ENCODE measurements around the gene ABCB11. TPM values are rescaled to one million over a fixed set of nuclear protein-coding genes. Genes with fewer than 3 reads are reported as not detected.
"Not testable (repeated sequence)": the region's sequence is repeated elsewhere in the genome, so short reads cannot be mapped to it uniquely, and the experiment has no call there.

The ABCB11 gene
- total RNA-seq, 4 donors from 2014 or later = 0.10 to 0.24 (median 0.12) TPM; not detected in 1

DNA sequence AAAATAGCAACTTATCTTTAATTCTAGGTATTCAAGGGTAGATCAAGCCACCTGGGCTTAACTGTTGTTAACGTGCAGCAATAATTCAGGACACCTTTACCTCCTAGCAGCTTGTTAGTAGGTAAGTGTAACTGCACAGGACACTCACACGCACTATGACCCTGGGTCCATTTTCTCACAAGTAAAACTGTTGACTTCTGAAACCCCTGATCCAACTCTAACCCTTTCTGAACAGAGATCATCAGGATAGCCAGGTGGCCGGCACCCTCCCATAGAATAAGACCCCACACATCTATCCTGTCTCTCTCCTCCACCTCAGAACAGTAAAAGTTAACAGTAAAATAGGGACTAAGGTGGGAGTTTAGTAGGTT, 141.5 kb downstream of the ABCB11 start:
- no peaks in the 10 kb centered on the region for H3K27me3 ChIP-seq
- DNase-seq (no peak), ATAC-seq (no peak)
- peaks cover 0 to 5% of the 10 kb centered on the region in 2 donors for H3K4me1 ChIP-seq
- no peaks in the 10 kb centered on the region for H3K9me3 ChIP-seq
- in situ Hi-C loops (cut with MboI; ENCODE audit: low sequenced_read_pairs in 4 of 4) = no loop called here
- no peak overlapping the region for H3K27ac ChIP-seq
- intact Hi-C loops (cut with DNase I; ENCODE audit: low total_unique reads) = no loop called here
- peak overlapping the region in 2 of 4 donors; percentile 59 to 73 for H3K4me3 ChIP-seq
- TF ChIP-seq POLR2A (IDR thresholded peaks at IDR 0.05) = no peak
- TF ChIP-seq, protein P1, sequence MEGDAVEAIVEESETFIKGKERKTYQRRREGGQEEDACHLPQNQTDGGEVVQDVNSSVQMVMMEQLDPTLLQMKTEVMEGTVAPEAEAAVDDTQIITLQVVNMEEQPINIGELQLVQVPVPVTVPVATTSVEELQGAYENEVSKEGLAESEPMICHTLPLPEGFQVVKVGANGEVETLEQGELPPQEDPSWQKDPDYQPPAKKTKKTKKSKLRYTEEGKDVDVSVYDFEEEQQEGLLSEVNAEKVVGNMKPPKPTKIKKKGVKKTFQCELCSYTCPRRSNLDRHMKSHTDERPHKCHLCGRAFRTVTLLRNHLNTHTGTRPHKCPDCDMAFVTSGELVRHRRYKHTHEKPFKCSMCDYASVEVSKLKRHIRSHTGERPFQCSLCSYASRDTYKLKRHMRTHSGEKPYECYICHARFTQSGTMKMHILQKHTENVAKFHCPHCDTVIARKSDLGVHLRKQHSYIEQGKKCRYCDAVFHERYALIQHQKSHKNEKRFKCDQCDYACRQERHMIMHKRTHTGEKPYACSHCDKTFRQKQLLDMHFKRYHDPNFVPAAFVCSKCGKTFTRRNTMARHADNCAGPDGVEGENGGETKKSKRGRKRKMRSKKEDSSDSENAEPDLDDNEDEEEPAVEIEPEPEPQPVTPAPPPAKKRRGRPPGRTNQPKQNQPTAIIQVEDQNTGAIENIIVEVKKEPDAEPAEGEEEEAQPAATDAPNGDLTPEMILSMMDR (IDR thresholded peaks at IDR 0.05 in 4 of 5, conservative IDR thresholded peaks at IDR 0.05 in 1 of 5) = no peak
- H3K36me3 ChIP-seq = no peaks in the 10 kb centered on the region

- Histone ChIP-seq H3K4me1 (no peaks in the 10 kb centered on the region), H3K36me3 (no peaks in the 10 kb centered on the region), H3K4me3 (no peak overlapping the region), H3K9me3 (no peaks in the 10 kb centered on the region), H3K27me3 (no peaks in the 10 kb centered on the region), H3K27ac (no peak overlapping the region)
- TF ChIP-seq, protein P1 (IDR thresholded peaks at IDR 0.05 in 4 of 5, conservative IDR thresholded peaks at IDR 0.05 in 1 of 5) = no peak
- no peak for TF ChIP-seq POLR2A (IDR thresholded peaks at IDR 0.05)
- DNase-seq (no peak), ATAC-seq (no peak)
- in situ Hi-C loops (cut with MboI; ENCODE audit: low sequenced_read_pairs in 4 of 4) (no loop called here), intact Hi-C loops (cut with DNase I; ENCODE audit: low total_unique reads) (no loop called here)
Measured at GRCh38 chr2:168884975-168885374, 146.1 kb downstream of the ABCB11 start.

DNA sequence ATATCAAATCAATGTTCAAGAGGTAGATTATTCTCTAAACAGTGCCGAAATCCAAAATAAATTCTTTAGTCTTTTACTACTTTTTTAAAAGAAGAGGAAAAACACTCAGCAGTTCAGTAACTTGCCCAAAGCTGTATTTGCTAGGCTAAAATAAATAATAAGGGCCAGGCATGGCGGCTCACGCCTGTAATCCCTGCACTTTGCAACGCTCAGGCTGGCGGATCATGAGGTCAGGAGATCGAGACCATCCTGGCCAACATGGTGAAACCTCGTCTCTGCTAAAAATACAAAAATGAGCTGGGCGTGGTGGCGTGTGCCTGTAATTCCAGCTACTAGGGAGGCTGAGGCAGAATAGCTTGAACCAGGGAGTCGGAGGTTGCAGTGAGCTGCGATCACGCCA, 149.0 kb downstream of the ABCB11 start:
- DNase-seq; ATAC-seq; H3K27ac ChIP-seq; H3K4me3 ChIP-seq; H3K4me1 ChIP-seq; H3K9me3 ChIP-seq; intact Hi-C loops (cut with DNase I; ENCODE audit: low total_unique reads); H3K36me3 ChIP-seq; H3K27me3 ChIP-seq; in situ Hi-C loops (cut with MboI; ENCODE audit: low sequenced_read_pairs in 4 of 4): not testable (repeated sequence)

- TF ChIP-seq, protein P1 (IDR thresholded peaks at IDR 0.05 in 4 of 5, conservative IDR thresholded peaks at IDR 0.05 in 1 of 5) = no peak
- TF ChIP-seq POLR2A (IDR thresholded peaks at IDR 0.05) = no peak
- Histone ChIP-seq H3K27me3 (no peaks in the 10 kb centered on the region), H3K27ac (no peak overlapping the region), H3K4me1 (no peaks in the 10 kb centered on the region), H3K36me3 (no peaks in the 10 kb centered on the region), H3K9me3 (no peaks in the 10 kb centered on the region), H3K4me3 (no peak overlapping the region)
- ATAC-seq = no peak
- DNase-seq = no peak
- intact Hi-C loops (cut with DNase I; ENCODE audit: low total_unique reads) (no loop called here), in situ Hi-C loops (cut with MboI; ENCODE audit: low sequenced_read_pairs in 4 of 4) (no loop called here)
Measured at GRCh38 chr2:168874368-168875054, 156.6 kb downstream of the ABCB11 start.

DNA sequence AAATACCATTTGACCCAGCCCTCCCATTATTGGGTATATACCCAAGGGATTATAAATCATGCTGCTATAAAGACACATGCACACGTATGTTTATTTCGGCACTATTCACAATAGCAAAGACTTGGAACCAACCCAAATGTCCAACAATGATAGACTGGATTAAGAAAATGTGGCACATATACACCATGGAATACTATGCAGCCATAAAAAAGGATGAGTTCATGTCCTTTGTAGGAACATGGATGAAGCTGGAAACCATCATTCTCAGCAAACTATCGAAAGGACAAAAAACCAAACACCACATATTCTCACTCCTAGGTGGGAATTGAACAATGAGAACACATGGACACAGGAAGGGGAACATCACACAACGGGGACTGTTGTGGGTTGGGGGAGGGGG, 160.3 kb downstream of the ABCB11 start:
- H3K36me3 ChIP-seq; intact Hi-C loops (cut with DNase I; ENCODE audit: low total_unique reads); H3K27ac ChIP-seq; ATAC-seq; H3K27me3 ChIP-seq; H3K9me3 ChIP-seq; DNase-seq; H3K4me3 ChIP-seq; H3K4me1 ChIP-seq; in situ Hi-C loops (cut with MboI; ENCODE audit: low sequenced_read_pairs in 4 of 4): not testable (repeated sequence)

Other genes starting within 250 kb of the ABCB11 start
- gene NOSTRIN, start 228.7 kb downstream of the ABCB11 start, total RNA-seq = 10 to 100 TPM in 1 of 4 donors, 1 to 10 TPM in 3; 5.0 to 16.1 (median 6.4) TPM
- gene SPC25, start 140.9 kb downstream of the ABCB11 start, total RNA-seq = not detected
- gene G6PC2, start 130.0 kb downstream of the ABCB11 start, total RNA-seq = not detected
- under 1 TPM in 3 of 4 donors, not detected in 1; 0.23 to 0.68 (median 0.33) TPM for gene DHRS9, start 38.2 kb upstream of the ABCB11 start, total RNA-seq

Data from gastrocnemius medialis (tissue), 4 donors.